ENCODE results near the gene NOL6.

DNA sequence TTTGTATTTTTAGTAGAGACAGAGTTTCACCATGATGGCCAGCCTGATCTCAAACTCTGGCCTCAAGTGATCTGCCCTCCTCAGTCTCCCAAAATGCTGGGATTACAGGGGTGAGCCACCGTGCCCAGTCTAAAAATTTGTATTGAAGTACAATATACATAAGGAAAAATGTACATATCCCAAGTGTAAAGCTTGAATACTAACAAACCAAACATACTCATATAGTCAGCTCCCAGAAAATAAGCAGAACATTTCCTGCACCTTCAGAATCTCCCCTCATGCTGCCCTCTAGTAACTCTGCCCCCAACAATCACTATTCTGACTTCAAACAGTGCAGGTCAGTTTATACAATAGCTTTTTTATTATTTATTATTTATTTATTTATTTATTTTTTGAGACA is 1.6 kb upstream of the NOL6 start:
- TF ChIP-seq, protein P1, sequence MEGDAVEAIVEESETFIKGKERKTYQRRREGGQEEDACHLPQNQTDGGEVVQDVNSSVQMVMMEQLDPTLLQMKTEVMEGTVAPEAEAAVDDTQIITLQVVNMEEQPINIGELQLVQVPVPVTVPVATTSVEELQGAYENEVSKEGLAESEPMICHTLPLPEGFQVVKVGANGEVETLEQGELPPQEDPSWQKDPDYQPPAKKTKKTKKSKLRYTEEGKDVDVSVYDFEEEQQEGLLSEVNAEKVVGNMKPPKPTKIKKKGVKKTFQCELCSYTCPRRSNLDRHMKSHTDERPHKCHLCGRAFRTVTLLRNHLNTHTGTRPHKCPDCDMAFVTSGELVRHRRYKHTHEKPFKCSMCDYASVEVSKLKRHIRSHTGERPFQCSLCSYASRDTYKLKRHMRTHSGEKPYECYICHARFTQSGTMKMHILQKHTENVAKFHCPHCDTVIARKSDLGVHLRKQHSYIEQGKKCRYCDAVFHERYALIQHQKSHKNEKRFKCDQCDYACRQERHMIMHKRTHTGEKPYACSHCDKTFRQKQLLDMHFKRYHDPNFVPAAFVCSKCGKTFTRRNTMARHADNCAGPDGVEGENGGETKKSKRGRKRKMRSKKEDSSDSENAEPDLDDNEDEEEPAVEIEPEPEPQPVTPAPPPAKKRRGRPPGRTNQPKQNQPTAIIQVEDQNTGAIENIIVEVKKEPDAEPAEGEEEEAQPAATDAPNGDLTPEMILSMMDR (IDR thresholded peaks at IDR 0.05; ENCODE audit: low read depth, low read length, poor library complexity, severe bottlenecking), result no peak
- TF ChIP-seq EZH2phosphoT487 (IDR thresholded peaks at IDR 0.05; ENCODE audit: borderline replicate concordance, low read length), result no peak

Measured in DOHH2 (cell line).